Loucy (cell line): Measurements from ENCODE around the gene IMPG1.

Experiments
- CTCF ChIP-seq: fragments of 200-600 bp; sonication (generic); conservative IDR thresholded peaks from 2 replicates; pipeline ENCODE4 v1.5.1; 2014; ENCODE audit warnings: mild to moderate bottlenecking, antibody characterized with exemption, low read length
- EZH2phosphoT487 ChIP-seq: fragments of 200-600 bp; IDR thresholded peaks from 2 replicates; pipeline ENCODE4 v1.6.1; 2018; ENCODE audit warnings: antibody characterized with exemption, mild to moderate bottlenecking, moderate library complexity, borderline replicate concordance

- no peak for TF ChIP-seq CTCF
- TF ChIP-seq EZH2phosphoT487: no peak
These were observed 120.3 kb downstream of the IMPG1 start for GRCh38 chr6:75952128-75952527.
